GM21515 (cell line): Measurements from ENCODE around the gene CISD1.
A peak's percentile ranks its signal among the peaks of the same experiment; 100 is the strongest.
"Not testable (repeated sequence)": the region's sequence is repeated elsewhere in the genome, so short reads cannot be mapped to it uniquely, and the experiment has no call there.

Source experiments
- ATAC-seq: cut with Tn5 transposase; IDR thresholded peaks from one replicate; pipeline ENCODE4 v1.9.1; 2021; ENCODE audit not compliant: unreplicated experiment

The CISD1 gene

GRCh38 chr10:58268946-58269781, at the start of gene CISD1:
TSS of gene CISD1 (plus strand) at chr10:58269162. CDS start at chr10:58269274, 112 bp downstream.
- ATAC-seq, result peak; percentile 61

GRCh38 chr10:58219875-58220274, 49.1 kb upstream of the CISD1 start:
- ATAC-seq, result no peak

GRCh38 chr10:58220769-58221451, 48.1 kb upstream of the CISD1 start:
- ATAC-seq, result no peak

GRCh38 chr10:58225654-58226053, 43.3 kb upstream of the CISD1 start:
- ATAC-seq, result no peak

GRCh38 chr10:58229856-58230255, 39.1 kb upstream of the CISD1 start:
- ATAC-seq, result not testable (repeated sequence)

GRCh38 chr10:58237014-58237834, 31.7 kb upstream of the CISD1 start:
- no peak for ATAC-seq

- no peak for ATAC-seq
Measured at GRCh38 chr10:58239561-58240169, 29.3 kb upstream of the CISD1 start.

GRCh38 chr10:58240531-58240930, 28.4 kb upstream of the CISD1 start:
- ATAC-seq, result no peak

GRCh38 chr10:58241346-58241745, 27.6 kb upstream of the CISD1 start:
- no peak for ATAC-seq

GRCh38 chr10:58243269-58243668, 25.7 kb upstream of the CISD1 start:
- no peak for ATAC-seq

- not testable (repeated sequence) for ATAC-seq
Measured at GRCh38 chr10:58243801-58244200, 25.2 kb upstream of the CISD1 start.

GRCh38 chr10:58244242-58244641, 24.7 kb upstream of the CISD1 start:
- not testable (repeated sequence) for ATAC-seq

GRCh38 chr10:58244666-58245065, 24.3 kb upstream of the CISD1 start:
- not testable (repeated sequence) for ATAC-seq

- ATAC-seq, result no peak
Measured at GRCh38 chr10:58253184-58253583, 15.8 kb upstream of the CISD1 start.

- ATAC-seq, result no peak
Measured at GRCh38 chr10:58254644-58255043, 14.3 kb upstream of the CISD1 start.

GRCh38 chr10:58256013-58256780, 12.8 kb upstream of the CISD1 start:
- ATAC-seq, result not testable (repeated sequence)

GRCh38 chr10:58258977-58259692, 9.8 kb upstream of the CISD1 start:
- ATAC-seq, result no peak

GRCh38 chr10:58260334-58260733, 8.6 kb upstream of the CISD1 start:
- ATAC-seq, result no peak

- no peak for ATAC-seq
Measured at GRCh38 chr10:58262766-58263165, 6.2 kb upstream of the CISD1 start.

- ATAC-seq, result no peak
Measured at GRCh38 chr10:58264780-58265179, 4.2 kb upstream of the CISD1 start.
